H1 (cell line): ENCODE data around the gene NINJ2. TPM values are rescaled to one million over a fixed set of nuclear protein-coding genes. Genes with fewer than 3 reads are reported as not detected.

ENCODE experiments used
- CTCF ChIA-PET: fragments of 300-600 bp; sonication (Branson Sonifier 250); formaldehyde crosslinking; loops from one replicate; lab custom pipeline; 2021; ENCODE audit not compliant: partially characterized antibody; lab: Charles Lee
- POLR2A ChIA-PET: fragments of 300-600 bp; sonication (Branson Sonifier 250); formaldehyde crosslinking; loops from one replicate; lab custom pipeline; 2021; ENCODE audit warnings: inconsistent platforms; ENCODE audit not compliant: partially characterized antibody; lab: Charles Lee
- DNase-seq, 2 experiments: peaks; one replicate each; pipeline versions ENCODE4 v3.0.0 to v3.0.0-alpha.2; 2010 to 2022; ENCODE audit warnings: low spot score in 2 of 2, low read depth in 1 of 2, mixed read lengths in 1 of 2
- FAIRE-seq: peaks from 2 replicates; lab custom pipeline; 2011; peaks lifted over from hg19 to GRCh38; lab: Jason Lieb, UNC
- H2AFZ ChIP-seq: 2 replicates; pipeline ENCODE4 v1.8.1; 2012; ENCODE audit warnings: low read length, inconsistent platforms
- H2AK5ac ChIP-seq: 2 replicates; pipeline ENCODE4 v1.6.1; 2013; ENCODE audit warnings: low read depth, low read length
- H2BK120ac ChIP-seq: replicated peaks from 2 replicates; pipeline ENCODE3; 2013; ENCODE audit warnings: low read depth, low read length, inconsistent platforms
- H2BK12ac ChIP-seq: 2 replicates; pipeline ENCODE4 v1.6.1; 2013; ENCODE audit warnings: low read depth, low read length
- H2BK15ac ChIP-seq: 2 replicates; pipeline ENCODE4 v1.6.1; 2013; ENCODE audit warnings: low read length
- H2BK20ac ChIP-seq: 2 replicates; pipeline ENCODE4 v1.6.1; 2013; ENCODE audit warnings: low read length
- H2BK5ac ChIP-seq: 2 replicates; pipeline ENCODE4 v1.6.1; 2013; ENCODE audit warnings: low read depth, low read length
- H3K14ac ChIP-seq: 2 replicates; pipeline ENCODE4 v1.6.1; 2013; ENCODE audit warnings: inconsistent platforms; ENCODE audit not compliant: insufficient read length
- H3K18ac ChIP-seq: 2 replicates; pipeline ENCODE4 v1.6.1; 2013; ENCODE audit warnings: low read length; ENCODE audit errors: extremely low read depth
- H3K23ac ChIP-seq: 2 replicates; pipeline ENCODE4 v1.6.1; 2013; ENCODE audit warnings: inconsistent platforms; ENCODE audit not compliant: insufficient read length
- H3K23me2 ChIP-seq: 2 replicates; pipeline ENCODE4 v1.6.1; 2013; ENCODE audit warnings: low read depth, low read length
- H3K27ac ChIP-seq: 2 replicates; pipeline ENCODE4 v1.6.1; 2011; ENCODE audit warnings: low read depth, low read length, inconsistent platforms
- H3K27me3 ChIP-seq, 4 experiments: replicated peaks in 1 of 4; 1 replicate in 1 of 4; 2 replicates in 3 of 4; pipeline versions ENCODE4 v1.6.1 to v1.8.1; 2011 to 2013; ENCODE audit warnings: low read length in 3 of 4, mild to moderate bottlenecking in 3 of 4, inconsistent platforms in 2 of 4, mixed read lengths in 2 of 4, moderate library complexity in 1 of 4; ENCODE audit not compliant: control insufficient read depth in 3 of 4, insufficient read depth in 3 of 4; ENCODE audit errors: extremely low read depth in 1 of 4
- H3K36me3 ChIP-seq, 4 experiments: 2 replicates each; pipeline versions ENCODE4 v1.6.1 to v1.8.1; 2011 to 2013; ENCODE audit warnings: mild to moderate bottlenecking in 4 of 4, low read length in 3 of 4, moderate library complexity in 2 of 4, control low read depth in 1 of 4, inconsistent platforms in 1 of 4; ENCODE audit not compliant: insufficient read depth in 4 of 4, control insufficient read depth in 2 of 4
- H3K4ac ChIP-seq: replicated peaks from 2 replicates; pipeline ENCODE3; 2013; ENCODE audit warnings: low read length, low read depth, mixed read lengths, inconsistent platforms; ENCODE audit not compliant: insufficient read length
- H3K4me1 ChIP-seq, 4 experiments: replicated peaks in 1 of 4; 1 replicate in 1 of 4; 2 replicates in 3 of 4; pipeline versions ENCODE4 v1.6.1 to v1.8.1; 2011 to 2013; ENCODE audit warnings: low read length in 3 of 4, inconsistent platforms in 2 of 4, mixed read lengths in 1 of 4; ENCODE audit not compliant: insufficient read depth in 4 of 4, control insufficient read depth in 3 of 4
- H3K4me2 ChIP-seq, 2 experiments: 2 replicates each; pipeline versions ENCODE4 v1.6.1 to v1.8.1; 2011 to 2013; ENCODE audit warnings: low read depth in 2 of 2, low read length in 2 of 2, control low read depth in 1 of 2, inconsistent platforms in 1 of 2, mild to moderate bottlenecking in 1 of 2; ENCODE audit not compliant: insufficient read depth in 1 of 2
- H3K4me3 ChIP-seq, 4 experiments: fragments of 200-600, 300-600 bp in 1 of 4; sonication (generic), shearing (Covaris generic), sonication (Bioruptor Twin) in 1 of 4; 2 replicates each; pipeline versions ENCODE4 v1.5.1 to v1.8.1; 2011 to 2016; ENCODE audit warnings: low read length in 4 of 4, low read depth in 3 of 4, control low read depth in 2 of 4, inconsistent platforms in 2 of 4, mild to moderate bottlenecking in 2 of 4, mixed read lengths in 1 of 4, moderate library complexity in 1 of 4; ENCODE audit not compliant: insufficient read depth in 2 of 4; ENCODE audit errors: extremely low read depth in 1 of 4
- H3K56ac ChIP-seq: replicated peaks from 2 replicates; pipeline ENCODE3; 2013; ENCODE audit warnings: low read depth, mild to moderate bottlenecking, mixed read lengths, low read length, inconsistent platforms; ENCODE audit not compliant: insufficient read length
- H3K79me1 ChIP-seq: 2 replicates; pipeline ENCODE4 v1.6.1; 2013; ENCODE audit warnings: low read depth, low read length, control low read depth
- H3K79me2 ChIP-seq, 2 experiments: 2 replicates each; pipeline versions ENCODE4 v1.6.1 to v1.8.1; 2012 to 2013; ENCODE audit warnings: low read length in 2 of 2, mild to moderate bottlenecking in 2 of 2, inconsistent platforms in 1 of 2; ENCODE audit not compliant: insufficient read depth in 2 of 2, control insufficient read depth in 1 of 2
- H3K9ac ChIP-seq, 4 experiments: replicated peaks in 1 of 4; 1 replicate in 1 of 4; 2 replicates in 3 of 4; pipeline versions ENCODE4 v1.6.1 to v1.8.1; 2011 to 2013; ENCODE audit warnings: low read depth in 3 of 4, low read length in 3 of 4, control low read depth in 2 of 4, mild to moderate bottlenecking in 2 of 4, moderate library complexity in 2 of 4, inconsistent platforms in 1 of 4; ENCODE audit errors: extremely low read depth in 1 of 4
- H3K9me3 ChIP-seq, 2 experiments: 2 replicates each; pipeline versions ENCODE4 v1.6.1 to v1.8.1; 2012 to 2013; ENCODE audit warnings: mild to moderate bottlenecking in 2 of 2, moderate library complexity in 2 of 2, control low read depth in 1 of 2, inconsistent platforms in 1 of 2, low read depth in 1 of 2, low read length in 1 of 2, mixed read lengths in 1 of 2; ENCODE audit not compliant: insufficient read depth in 2 of 2
- H4K20me1 ChIP-seq, 2 experiments: replicated peaks in 1 of 2; 2 replicates each; pipeline versions ENCODE3 to v1.8.1; 2011 to 2013; ENCODE audit warnings: inconsistent platforms in 2 of 2, low read length in 2 of 2, mild to moderate bottlenecking in 1 of 2; ENCODE audit not compliant: insufficient read depth in 2 of 2, control insufficient read depth in 1 of 2
- H4K5ac ChIP-seq: 2 replicates; pipeline ENCODE4 v1.6.1; 2013; ENCODE audit warnings: low read length, low read depth, mixed read lengths, inconsistent platforms; ENCODE audit not compliant: insufficient read length
- H4K8ac ChIP-seq: 2 replicates; pipeline ENCODE4 v1.8.0; 2013; ENCODE audit warnings: mild to moderate bottlenecking, moderate library complexity, low read length, inconsistent platforms; ENCODE audit not compliant: insufficient read depth; ENCODE audit errors: extremely low read depth
- H4K91ac ChIP-seq: replicated peaks from 2 replicates; pipeline ENCODE3; 2013; ENCODE audit warnings: low read length, mixed read lengths, inconsistent platforms; ENCODE audit not compliant: insufficient read length
- FOSL1 ChIP-seq: IDR thresholded peaks from 2 replicates; pipeline ENCODE4 v1.6.1; 2011; ENCODE audit warnings: mild to moderate bottlenecking, low read depth, low read length, moderate library complexity; ENCODE audit not compliant: insufficient read depth
- HDAC2 ChIP-seq, 2 experiments: fragments of 300-600 bp in 1 of 2; sonication (generic) in 1 of 2; IDR thresholded peaks; 2 replicates each; pipeline ENCODE4 v1.6.1; 2011 to 2012; ENCODE audit warnings: low read depth in 2 of 2, low read length in 2 of 2, mild to moderate bottlenecking in 2 of 2, moderate library complexity in 2 of 2, borderline replicate concordance in 1 of 2, inconsistent platforms in 1 of 2
- KDM5A ChIP-seq: fragments of 200-600 bp; IDR thresholded peaks from 2 replicates; pipeline ENCODE4 v1.7.1; 2012; ENCODE audit warnings: mild to moderate bottlenecking, low read length, inconsistent platforms, mixed read lengths
- SAP30 ChIP-seq: fragments of 300-600 bp; sonication (generic); IDR thresholded peaks from 2 replicates; pipeline ENCODE4 v1.7.1; 2012; ENCODE audit warnings: low read length, moderate library complexity, mild to moderate bottlenecking, inconsistent platforms; ENCODE audit not compliant: insufficient read depth, insufficient replicate concordance
- SIN3A ChIP-seq, 2 experiments: IDR thresholded peaks in 1 of 2; conservative IDR thresholded peaks in 1 of 2; 2 replicates each; pipeline ENCODE4 v1.6.1; 2011 to 2012; ENCODE audit warnings: low read length in 2 of 2, improper control_type of control experiment in 1 of 2, low read depth in 1 of 2, mild to moderate bottlenecking in 1 of 2
- WGBS, 2 experiments: shearing (Covaris generic) in 1 of 2; methylation state at CpG; one replicate each; pipeline versions ENCODE4 v1.1.6 to v1.1.7; 2013 to 2015; ENCODE audit warnings: low lambda C conversion rate in 2 of 2, mixed read lengths in 2 of 2, inconsistent platforms in 1 of 2, low coverage in 1 of 2, missing lambda C conversion rate in 1 of 2; ENCODE audit not compliant: insufficient replicate concordance in 2 of 2, insufficient coverage in 1 of 2, insufficient read length in 1 of 2; ENCODE audit errors: extremely low coverage in 1 of 2, missing lambda C conversion rate in 1 of 2; 5-methylcytosine and 5-hydroxymethylcytosine counted together
- polyA plus RNA-seq, 7 experiments: library from polyadenylated mRNA; depleted of rRNA in 3 of 7; stranded (reverse) in 5 of 7; unstranded in 2 of 7; fragments of >200 nt in 5 of 7; fragments of 200-250 nt in 2 of 7; gene quantifications; 1 replicate in 5 of 7; 2 replicates in 1 of 7; 4 replicates in 1 of 7; pipeline versions ENCODE4 v1.2.1 to v1.2.3, GENCODE V29; 2011 to 2013; ENCODE audit warnings: missing spikeins in 2 of 7, mixed read lengths in 2 of 7
- total RNA-seq: library from RNA; stranded (reverse); fragmentation: NEBNext Ultra II Directional; extraction: Animal tissue kit (Norgen Biotek cat#: 25700); gene quantifications from 2 replicates; pipeline ENCODE4 v1.2.1, GENCODE V29; 2021

NINJ2 gene
- total and polyA plus RNA-seq, 2 of the 8 experiments (the other 6 are each of a cell fraction or from before 2014, with no cell fraction given), result 1.4 TPM; not detected in 1

DNA sequence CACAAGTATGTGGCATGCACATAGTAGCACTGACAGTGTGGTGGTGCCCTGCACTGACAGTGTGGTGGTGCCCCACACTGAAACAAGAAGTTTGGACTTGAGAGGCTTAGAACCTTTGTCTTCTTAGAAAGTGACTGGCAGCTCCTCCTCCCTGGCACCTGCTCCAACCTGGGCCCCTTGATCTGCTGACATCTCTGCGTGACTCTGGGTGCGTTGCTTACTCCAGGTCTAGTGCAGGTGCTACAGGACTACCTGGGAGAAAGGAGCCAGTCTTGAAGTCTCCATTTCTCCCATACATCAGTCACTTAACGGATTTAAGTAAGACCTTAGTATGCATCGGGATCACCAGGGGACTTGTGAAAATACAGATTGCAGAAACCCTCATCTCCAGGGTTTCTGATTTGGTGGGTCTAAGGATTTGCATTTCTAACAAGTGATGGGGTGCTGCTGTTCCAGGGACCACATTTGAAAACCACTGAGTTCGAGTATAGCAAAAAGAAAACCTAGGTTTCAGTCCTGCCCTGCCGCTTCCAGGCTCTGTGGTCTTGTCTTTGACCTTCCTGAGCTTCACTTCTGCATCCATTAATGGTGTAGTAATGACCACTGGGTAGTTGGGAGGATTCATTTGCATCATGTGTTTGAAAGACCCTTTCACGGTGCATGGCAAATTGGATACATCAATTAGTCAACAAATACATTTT, 15.7 kb downstream of the NINJ2 start:
- Histone ChIP-seq H3K4me2 (no peak overlapping the region), H2BK12ac (no peak overlapping the region), H3K36me3 (no peaks in the 10 kb centered on the region), H3K79me2 (no peaks in the 10 kb centered on the region), H3K4me3 (no peak overlapping the region), H3K23me2 (peaks cover 7% of the 10 kb centered on the region; the same call in 1 of the 2 replicates), H3K9me3 (no peaks in the 10 kb centered on the region), H2BK120ac (no peak overlapping the region), H3K27ac (no peak overlapping the region), H3K9ac (no peak overlapping the region), H3K23ac (no peak overlapping the region), H2AFZ (no peak overlapping the region), H3K56ac (no peak overlapping the region), H4K91ac (no peak overlapping the region), H4K20me1 (no peaks in the 10 kb centered on the region)
- ChIA-PET CTCF (interaction anchor here (2.0 to 3.1 kb wide), 2 partner anchors 104 to 167 kb away, joined by 5 to 14 read pairs; no protein-coding TSS in a partner anchor), POLR2A (interaction anchor here (0.9 to 2.2 kb wide), 2 partner anchors 15 to 18 kb away, joined by 3 to 5 read pairs; no protein-coding TSS in a partner anchor)
- DNase-seq, result no peak
- WGBS, 2 experiments, result 73% methylated on average over 7 of the region's 7 CpGs; no CpG with 5 or more reads in 1 of the 2 experiments
- TF ChIP-seq HDAC2 (IDR thresholded peaks at IDR 0.05; ENCODE audit: borderline replicate concordance in 1 of 2, low read depth in 2 of 2, low read length in 2 of 2) (no peak), FOSL1 (no peak), SAP30 (no peak), SIN3A (conservative IDR thresholded peaks at IDR 0.05 in 1 of 2, IDR thresholded peaks at IDR 0.05 in 1 of 2; ENCODE audit: low read depth in 1 of 2, low read length in 2 of 2) (no peak), KDM5A (no peak)
- TF ChIP-seq, all 59 proteins: peak for 0
- Histone ChIP-seq H3K4me1 (peaks cover 0 to 7% (median 3%) of the 10 kb centered on the region in 4 experiments; a peak in 4 of 7 replicates), H4K5ac (no peak overlapping the region), H3K79me1 (no peaks in the 10 kb centered on the region), H2AK5ac (no peak overlapping the region), H2BK15ac (no peak overlapping the region), H3K18ac (no peak overlapping the region), H3K4ac (no peak overlapping the region), H2BK5ac (no peak overlapping the region), H3K14ac (no peak overlapping the region), H4K8ac (no peak overlapping the region), H2BK20ac (no peak overlapping the region), H3K27me3 (no peaks in the 10 kb centered on the region; a peak in 5 of 7 replicates)
- no peak for FAIRE-seq
